Right cardiac atrium (tissue), 5 donors: Measurements from ENCODE around the gene BCS1L. TPM values are rescaled to one million over a fixed set of nuclear protein-coding genes. Genes with fewer than 3 reads are reported as not detected.

Experiments used
- polyA plus RNA-seq: library from polyadenylated mRNA; stranded (reverse); fragments of 200-250 nt; gene quantifications from one replicate; pipeline ENCODE4 v1.2.3, GENCODE V29; 2013
- total RNA-seq, 4 donors: library from RNA; stranded (reverse); fragmentation: NEBNext Ultra II Directional; extraction: Animal tissue kit (Norgen Biotek cat#: 25700); gene quantifications; one replicate each; pipeline ENCODE4 v1.2.1, GENCODE V29; 2021
- donor health status: healthy with polysubstance abuse.
- donor health status: DM: no; HTN: yes; CAD: no.
- donor health status: DM: no; HTN: no; CAD: no.
- donor health status: DM: no; HTN: yes; CAD: no; lungs with severe emphysema.
- donor health status: DM: yes; HTN: yes; CAD: no.

Gene BCS1L
- total and polyA plus RNA-seq, 5 donors, result 29.2 to 46.1 (median 32.8) TPM

Other genes starting within 250 kb of the BCS1L start
- gene VIL1, start 240.6 kb upstream of the BCS1L start, total RNA-seq, result not detected
- gene VIL1, start 240.6 kb upstream of the BCS1L start, polyA plus RNA-seq, result 0.11 TPM
- gene USP37, start 91.3 kb upstream of the BCS1L start, total RNA-seq, result 1 to 10 TPM; 6.1 to 9.9 (median 7.6) TPM
- gene USP37, start 91.3 kb upstream of the BCS1L start, polyA plus RNA-seq, result 1.7 TPM
- 10 to 100 TPM; 16.0 to 24.7 (median 19.3) TPM for gene CNOT9, start 90.8 kb upstream of the BCS1L start, total RNA-seq
- gene CNOT9, start 90.8 kb upstream of the BCS1L start, polyA plus RNA-seq, result 14.5 TPM
- gene PLCD4, start 51.8 kb upstream of the BCS1L start, total RNA-seq, result 1 to 10 TPM in 1 of 4 donors, under 1 TPM in 3; 0.53 to 1.3 (median 0.88) TPM
- gene PLCD4, start 51.8 kb upstream of the BCS1L start, polyA plus RNA-seq, result 0.48 TPM
- gene ZNF142, start 60 bp upstream of the BCS1L start, total RNA-seq, result 10 to 100 TPM; 14.4 to 17.1 (median 15.3) TPM
- 7.9 TPM for gene ZNF142, start 60 bp upstream of the BCS1L start, polyA plus RNA-seq
- gene RNF25, start 12.3 kb downstream of the BCS1L start, total RNA-seq, result 10 to 100 TPM; 16.6 to 20.8 (median 17.7) TPM
- gene RNF25, start 12.3 kb downstream of the BCS1L start, polyA plus RNA-seq, result 14.7 TPM
- 10 to 100 TPM in 2 of 4 donors, 1 to 10 TPM in 2; 8.3 to 11.2 (median 10.0) TPM for gene STK36, start 12.4 kb downstream of the BCS1L start, total RNA-seq
- gene STK36, start 12.4 kb downstream of the BCS1L start, polyA plus RNA-seq, result 8.8 TPM
- 10 to 100 TPM in 1 of 4 donors, 1 to 10 TPM in 3; 5.7 to 15.8 (median 8.3) TPM for gene TTLL4, start 51.2 kb downstream of the BCS1L start, total RNA-seq
- gene TTLL4, start 51.2 kb downstream of the BCS1L start, polyA plus RNA-seq, result 5.4 TPM
- gene CYP27A1, start 122.5 kb downstream of the BCS1L start, total RNA-seq, result 10 to 100 TPM; 15.0 to 20.2 (median 16.3) TPM
- 14.0 TPM for gene CYP27A1, start 122.5 kb downstream of the BCS1L start, polyA plus RNA-seq
- under 1 TPM in 2 of 4 donors, not detected in 2; 0.14 to 0.15 TPM for gene PRKAG3, start 172.1 kb downstream of the BCS1L start, total RNA-seq
- 0.07 TPM for gene PRKAG3, start 172.1 kb downstream of the BCS1L start, polyA plus RNA-seq
- gene WNT6, start 200.1 kb downstream of the BCS1L start, total RNA-seq, result 1 to 10 TPM in 3 of 4 donors, under 1 TPM in 1; 0.86 to 2.1 (median 1.2) TPM
- gene WNT6, start 200.1 kb downstream of the BCS1L start, polyA plus RNA-seq, result 1.7 TPM
- not detected for gene WNT10A, start 221.2 kb downstream of the BCS1L start, total RNA-seq
- gene WNT10A, start 221.2 kb downstream of the BCS1L start, polyA plus RNA-seq, result not detected